Measurements from ENCODE around the gene ATP1B4. TPM values are rescaled to one million over a fixed set of nuclear protein-coding genes. Genes with fewer than 3 reads are reported as not detected.

Gene ATP1B4
- total and polyA plus RNA-seq, 2 of the 8 experiments (the other 6 are each of a cell fraction or from before 2014, with no cell fraction given), result not detected

- TF ChIP-seq CHD7 (IDR thresholded peaks at IDR 0.05; ENCODE audit: insufficient replicate concordance, low read length) (no peak), SAP30 (IDR thresholded peaks at IDR 0.05; ENCODE audit: insufficient read depth, insufficient replicate concordance, low read length) (no peak), KDM4A (IDR thresholded peaks at IDR 0.05; ENCODE audit: low read depth, low read length, severe bottlenecking) (no peak), YY1 (IDR thresholded peaks at IDR 0.05; ENCODE audit: low read depth, low read length) (no peak), EGR1 (IDR thresholded peaks at IDR 0.05; ENCODE audit: borderline replicate concordance, low read depth, low read length) (no peak), RAD21 (IDR thresholded peaks at IDR 0.05 in 1 of 2, conservative IDR thresholded peaks at IDR 0.05 in 1 of 2; ENCODE audit: low read depth in 2 of 2, low read length in 2 of 2) (no peak), CEBPB (IDR thresholded peaks at IDR 0.05; ENCODE audit: low read depth, low read length) (no peak), HDAC2 (IDR thresholded peaks at IDR 0.05; ENCODE audit: borderline replicate concordance in 1 of 2, low read depth in 2 of 2, low read length in 2 of 2) (no peak), SRF (IDR thresholded peaks at IDR 0.05; ENCODE audit: low read depth, low read length) (no peak), CBX8 (IDR thresholded peaks at IDR 0.05; ENCODE audit: borderline replicate concordance, low read depth, low read length) (no peak)
These were observed 25.0 kb upstream of the ATP1B4 start (continued) for GRCh38 chrX:120336899-120337298.
